IMR-90 (cell line): Measurements from ENCODE around the gene KLHL41. TPM values are rescaled to one million over a fixed set of nuclear protein-coding genes. Genes with fewer than 3 reads are reported as not detected.

Experiments
- ATAC-seq: fragments of 200-7000 bp; cut with Tn5 transposase; 2 replicates; pipeline ENCODE4 v1.9.1; 2020; ENCODE audit warnings: low read depth, mild to moderate bottlenecking, moderate library complexity
- BruUV-seq: library from RNA; stranded (reverse); fragments of 400-500 nt; replicated peaks from 2 replicates; lab custom pipeline; 2021; lab: Mats Ljungman, UMichigan
- CTCF ChIA-PET: fragments of 300-600 bp; formaldehyde crosslinking; extraction: SDS; loops from one replicate; lab custom pipeline; 2021; ENCODE audit warnings: antibody characterized with exemption; lab: Yijun Ruan, JAX
- POLR2A ChIA-PET: fragments of 300-600 bp; sonication (Branson Sonifier 250); formaldehyde crosslinking; loops from one replicate; lab custom pipeline; 2022; ENCODE audit warnings: antibody characterized with exemption; ENCODE audit not compliant: unreplicated experiment; lab: Charles Lee
- DNase-seq: peaks from one replicate; pipeline ENCODE4 v3.0.0; 2013
- H2AFZ ChIP-seq: replicated peaks from 2 replicates; pipeline ENCODE3; 2013; ENCODE audit warnings: low read length, mild to moderate bottlenecking; ENCODE audit not compliant: poor library complexity
- H2AK5ac ChIP-seq: 2 replicates; pipeline ENCODE4 v1.6.1; 2013; ENCODE audit warnings: low read depth, low read length, inconsistent platforms
- H2AK9ac ChIP-seq: replicated peaks from 2 replicates; pipeline ENCODE3; 2013; ENCODE audit warnings: mild to moderate bottlenecking, low read depth, low read length, moderate library complexity; ENCODE audit not compliant: poor library complexity
- H2BK120ac ChIP-seq: 2 replicates; pipeline ENCODE4 v1.6.1; 2013; ENCODE audit warnings: low read depth, low read length, inconsistent platforms
- H2BK15ac ChIP-seq: 3 replicates; pipeline ENCODE4 v1.6.1; 2013; ENCODE audit warnings: low read depth, low read length, inconsistent platforms
- H2BK20ac ChIP-seq: 2 replicates; pipeline ENCODE4 v1.6.1; 2013; ENCODE audit warnings: low read depth, mild to moderate bottlenecking, inconsistent platforms, low read length, moderate library complexity
- H2BK5ac ChIP-seq: 2 replicates; pipeline ENCODE4 v1.6.1; 2013; ENCODE audit warnings: mild to moderate bottlenecking, low read depth, low read length, inconsistent platforms; ENCODE audit not compliant: poor library complexity, severe bottlenecking
- H3K14ac ChIP-seq: replicated peaks from 2 replicates; pipeline ENCODE4 v1.6.1; 2013; ENCODE audit warnings: low read depth, low read length, inconsistent platforms
- H3K18ac ChIP-seq: 2 replicates; pipeline ENCODE4 v1.6.1; 2013; ENCODE audit warnings: low read depth, low read length, control low read depth
- H3K23ac ChIP-seq: 2 replicates; pipeline ENCODE4 v1.6.1; 2013; ENCODE audit warnings: low read depth, low read length, inconsistent platforms
- H3K27ac ChIP-seq: 2 replicates; pipeline ENCODE4 v1.5.1; 2013; ENCODE audit warnings: mild to moderate bottlenecking, control low read depth, low read length; ENCODE audit not compliant: insufficient read depth
- H3K27me3 ChIP-seq: 2 replicates; pipeline ENCODE4 v1.6.1; 2013; ENCODE audit warnings: low read length; ENCODE audit not compliant: control insufficient read depth, insufficient read depth
- H3K36me3 ChIP-seq: 2 replicates; pipeline ENCODE4 v1.6.1; 2013; ENCODE audit warnings: low read length, mixed read lengths; ENCODE audit not compliant: control insufficient read depth, insufficient read depth
- H3K4ac ChIP-seq: 2 replicates; pipeline ENCODE4 v1.6.1; 2013; ENCODE audit warnings: low read depth, low read length, inconsistent platforms
- H3K4me1 ChIP-seq: 2 replicates; pipeline ENCODE4 v1.6.1; 2013; ENCODE audit warnings: low read length, mixed read lengths; ENCODE audit not compliant: control insufficient read depth, insufficient read depth
- H3K4me2 ChIP-seq: 2 replicates; pipeline ENCODE4 v1.6.1; 2013; ENCODE audit warnings: low read depth, mild to moderate bottlenecking, control low read depth, low read length, moderate library complexity
- H3K4me3 ChIP-seq: 2 replicates; pipeline ENCODE4 v1.5.1; 2013; ENCODE audit warnings: low read depth, mild to moderate bottlenecking, control low read depth, low read length, moderate library complexity; ENCODE audit not compliant: insufficient read depth
- H3K56ac ChIP-seq: 2 replicates; pipeline ENCODE4 v1.6.1; 2013; ENCODE audit warnings: low read length, inconsistent platforms; ENCODE audit not compliant: insufficient read depth; ENCODE audit errors: extremely low read depth
- H3K79me1 ChIP-seq, 2 experiments: 2 replicates each; pipeline ENCODE4 v1.6.1; 2013; ENCODE audit warnings: low read length in 2 of 2, inconsistent platforms in 1 of 2, low read depth in 1 of 2
- H3K9ac ChIP-seq: 2 replicates; pipeline ENCODE4 v1.6.1; 2013; ENCODE audit warnings: low read depth, low read length, control low read depth
- H3K9me1 ChIP-seq: 2 replicates; pipeline ENCODE4 v1.6.1; 2013; ENCODE audit warnings: low read length, inconsistent platforms; ENCODE audit not compliant: insufficient read depth
- H3K9me3 ChIP-seq: 2 replicates; pipeline ENCODE4 v1.6.1; 2013; ENCODE audit warnings: low read length; ENCODE audit not compliant: control insufficient read depth, insufficient read depth
- H4K20me1 ChIP-seq: 2 replicates; pipeline ENCODE4 v1.6.1; 2013; ENCODE audit warnings: low read length, inconsistent platforms; ENCODE audit not compliant: insufficient read depth
- H4K5ac ChIP-seq: 2 replicates; pipeline ENCODE4 v1.6.1; 2013; ENCODE audit warnings: mild to moderate bottlenecking, low read depth, low read length, control low read depth
- H4K8ac ChIP-seq, 2 experiments: 2 replicates each; pipeline ENCODE4 v1.6.1; 2013; ENCODE audit warnings: low read depth in 2 of 2, low read length in 2 of 2, control low read depth in 1 of 2, inconsistent platforms in 1 of 2
- H4K91ac ChIP-seq: 2 replicates; pipeline ENCODE4 v1.6.1; 2013; ENCODE audit warnings: low read depth, low read length, inconsistent platforms; ENCODE audit not compliant: insufficient read depth
- BHLHE40 ChIP-seq: fragments of 150-350 bp; IDR thresholded peaks from 2 replicates; pipeline ENCODE4 v1.6.1; 2016; ENCODE audit warnings: mild to moderate bottlenecking, low read depth, low read length
- CEBPB ChIP-seq: IDR thresholded peaks from 2 replicates; pipeline ENCODE4 v1.6.1; 2012; ENCODE audit warnings: low read depth, low read length, improper control_type of control experiment
- CHD1 ChIP-seq: IDR thresholded peaks from 2 replicates; pipeline ENCODE4 v1.6.1; 2012; ENCODE audit warnings: low read depth, low read length, improper control_type of control experiment
- MAFK ChIP-seq: IDR thresholded peaks from 2 replicates; pipeline ENCODE4 v1.6.1; 2012; ENCODE audit warnings: low read depth, low read length, improper control_type of control experiment
- MXI1 ChIP-seq: IDR thresholded peaks from 2 replicates; pipeline ENCODE4 v1.6.1; 2012; ENCODE audit warnings: low read depth, mild to moderate bottlenecking, low read length, moderate library complexity, borderline replicate concordance
- POLR2A ChIP-seq: IDR thresholded peaks from 2 replicates; pipeline ENCODE4 v1.6.1; 2012; ENCODE audit warnings: mild to moderate bottlenecking, low read depth, low read length
- RAD21 ChIP-seq: IDR thresholded peaks from 2 replicates; pipeline ENCODE4 v1.6.1; 2012; ENCODE audit warnings: low read length, improper control_type of control experiment
- RFX5 ChIP-seq: IDR thresholded peaks from 2 replicates; pipeline ENCODE4 v1.8.0; 2012; ENCODE audit warnings: low read depth, mild to moderate bottlenecking, low read length, moderate library complexity
- WGBS, 2 experiments: methylation state at CpG; one replicate each; pipeline versions ENCODE4 v1.1.5 to v1.1.7; 2013; ENCODE audit warnings: missing lambda C conversion rate in 2 of 2; ENCODE audit not compliant: insufficient read length in 1 of 2; ENCODE audit errors: extremely low coverage in 2 of 2; 5-methylcytosine and 5-hydroxymethylcytosine counted together
- dilution Hi-C: fragments of 300-500 bp; cut with HindIII; formaldehyde crosslinking; loops from one replicate; pipeline ENCODE4 v1.14.3; 2018; ENCODE audit warnings: low sequenced_read_pairs; ENCODE audit not compliant: unreplicated experiment
- in situ Hi-C: fragments of 300-500 bp; cut with MboI; formaldehyde crosslinking; loops from 3 replicates; pipeline ENCODE4 v1.14.3; 2019; ENCODE audit warnings: low sequenced_read_pairs, inconsistent platforms, mixed read lengths
- intact Hi-C: fragments of 100-400 bp; cut with micrococcal nuclease; formaldehyde crosslinking; loops from 2 replicates; pipeline ENCODE4 v1.10.0; 2022
- polyA plus RNA-seq, 3 experiments: library from polyadenylated mRNA; depleted of rRNA; stranded (reverse); fragments of >200 nt; gene quantifications; 2 replicates each; pipeline ENCODE4 v1.2.3, GENCODE V29; 2012; ENCODE audit warnings: low replicate concordance in 1 of 3
- total RNA-seq: library from RNA; depleted of rRNA; stranded (reverse); fragments of >200 nt; gene quantifications from 2 replicates; pipeline ENCODE4 v1.2.3, GENCODE V29; 2012
- TF ChIP-seq, protein P1 (sequence below): fragments of 150-350 bp; IDR thresholded peaks from 2 replicates; pipeline ENCODE4 v1.6.1; 2016; ENCODE audit warnings: low read depth, mild to moderate bottlenecking, low read length, moderate library complexity, borderline replicate concordance

Gene KLHL41
- total and polyA plus RNA-seq, 2 of the 4 experiments (the other 2 are of a cell fraction) = 0.10 to 0.18 TPM

DNA sequence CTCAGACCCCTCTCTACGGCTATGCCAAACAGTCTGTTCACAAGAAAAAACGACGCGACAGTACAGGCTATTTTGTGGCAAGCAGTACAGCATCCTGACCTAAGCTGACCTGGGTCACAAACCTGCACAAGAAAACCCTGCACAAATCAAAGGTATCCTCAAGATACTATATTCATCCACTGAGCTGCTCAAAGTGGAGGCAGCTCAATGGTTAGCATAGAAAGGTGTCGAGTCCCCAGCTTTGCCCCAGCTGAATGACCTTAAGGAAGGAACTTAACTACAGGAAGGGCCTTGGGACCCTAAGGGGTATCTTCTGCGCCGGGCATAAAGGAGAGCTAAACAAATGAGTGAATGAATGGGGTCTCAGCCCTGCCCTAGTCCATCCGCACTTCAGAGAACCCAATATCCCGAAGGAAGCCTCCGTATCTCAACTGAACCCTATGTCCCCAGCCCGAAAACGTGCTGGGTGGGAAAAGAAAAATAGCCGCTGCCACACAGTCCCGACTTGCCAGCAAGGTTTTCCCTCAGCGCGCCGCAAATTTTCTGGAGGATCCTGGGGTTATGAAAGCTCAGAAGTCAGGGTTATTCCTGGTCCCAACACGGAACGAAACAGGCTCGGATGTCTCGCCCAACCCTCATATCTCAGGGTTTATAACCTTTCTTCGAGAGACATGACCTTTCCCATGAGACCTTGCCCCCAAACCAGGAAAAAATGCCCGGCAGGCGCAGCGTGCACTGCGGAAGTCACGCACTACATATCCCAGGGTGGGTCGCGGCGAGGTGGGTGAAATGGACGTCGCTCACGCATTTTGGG, 63.9 kb downstream of the KLHL41 start, which contains the start of gene FASTKD1:
TSS of gene FASTKD1 (minus strand) at position 706 of the 814 bp plus-strand sequence. CDS start 1,836 bp downstream, outside the sequence.
- ChIA-PET CTCF (interaction anchor here (0.9 to 1.0 kb wide), 2 partner anchors 43 to 49 kb away, joined by 3 read pairs; no protein-coding TSS in a partner anchor), POLR2A (no interaction called here)
- Histone ChIP-seq H3K79me1 (peaks cover 0 to 20% of the 10 kb centered on the region in 2 experiments; a peak in 3 of 4 replicates), H3K4me3 (peak within 1 kb of the TSS; percentile 62), H4K8ac (peak within 1 kb of the TSS; percentile 44 to 85), H3K27me3 (no peaks in the 10 kb centered on the region), H2BK120ac (peak within 1 kb of the TSS; percentile 38; the same call in 1 of the 2 replicates), H3K4me1 (no peaks in the 10 kb centered on the region), H2AK5ac (no peak within 1 kb of the TSS), H3K4ac (peak within 1 kb of the TSS; percentile 85), H2AK9ac (peak within 1 kb of the TSS; percentile 75), H3K23ac (peak within 1 kb of the TSS; percentile 88), H3K36me3 (no peaks in the 10 kb centered on the region), H3K56ac (peak within 1 kb of the TSS; percentile 55), H2AFZ (peak within 1 kb of the TSS; percentile 94), H3K9me3 (no peaks in the 10 kb centered on the region), H3K18ac (peak within 1 kb of the TSS; percentile 11; the same call in 1 of the 2 replicates), H3K14ac (peak within 1 kb of the TSS; percentile 87), H3K27ac (peak within 1 kb of the TSS; percentile 41), H2BK15ac (no peak within 1 kb of the TSS), H2BK5ac (peak within 1 kb of the TSS; percentile 55), H3K9me1 (no peaks in the 10 kb centered on the region), H3K4me2 (peak within 1 kb of the TSS; percentile 100), H2BK20ac (no peak within 1 kb of the TSS), H4K91ac (peak within 1 kb of the TSS; percentile 51; the same call in 1 of the 2 replicates), H4K20me1 (no peaks in the 10 kb centered on the region), H4K5ac (peak within 1 kb of the TSS; percentile 56), H3K9ac (peak within 1 kb of the TSS; percentile 70)
- in situ Hi-C loops (no loop called here), intact Hi-C loops (loop anchor here (10.0 kb wide), 1 partner anchor 221 kb away; the partner anchor contains the start of gene SSB), dilution Hi-C loops (no loop called here)
- BruUV-seq = TSS peak; percentile 50
- DNase-seq = peak; percentile 81
- peak; percentile 66 for TF ChIP-seq MXI1
- no peak for TF ChIP-seq RFX5
- TF ChIP-seq, protein P1, sequence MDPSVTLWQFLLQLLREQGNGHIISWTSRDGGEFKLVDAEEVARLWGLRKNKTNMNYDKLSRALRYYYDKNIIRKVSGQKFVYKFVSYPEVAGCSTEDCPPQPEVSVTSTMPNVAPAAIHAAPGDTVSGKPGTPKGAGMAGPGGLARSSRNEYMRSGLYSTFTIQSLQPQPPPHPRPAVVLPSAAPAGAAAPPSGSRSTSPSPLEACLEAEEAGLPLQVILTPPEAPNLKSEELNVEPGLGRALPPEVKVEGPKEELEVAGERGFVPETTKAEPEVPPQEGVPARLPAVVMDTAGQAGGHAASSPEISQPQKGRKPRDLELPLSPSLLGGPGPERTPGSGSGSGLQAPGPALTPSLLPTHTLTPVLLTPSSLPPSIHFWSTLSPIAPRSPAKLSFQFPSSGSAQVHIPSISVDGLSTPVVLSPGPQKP = no peak
- 0 out of 2 replicates have a peak, but pooled peaks have one; percentile 51 for TF ChIP-seq CHD1
- no peak for TF ChIP-seq MAFK
- TF ChIP-seq CEBPB = no peak
- TF ChIP-seq BHLHE40 = peak; percentile 60; the same call in 1 of the 2 replicates
- TF ChIP-seq RAD21 = no peak
- no peak for TF ChIP-seq POLR2A
- ATAC-seq = peak; percentile 99
- WGBS, 2 experiments = 8% methylated on average over 5 of the region's 33 CpGs; no CpG with 5 or more reads in 1 of the 2 experiments
